Kidney epithelial cell (primary cell): ENCODE measurements around the gene FCHSD2. TPM values are rescaled to one million over a fixed set of nuclear protein-coding genes. Genes with fewer than 3 reads are reported as not detected.

Source experiments
- DNase-seq: peaks from one replicate; pipeline ENCODE4 v3.0.0-alpha.2; 2010; ENCODE audit warnings: low read depth
- H3K27me3 ChIP-seq: 2 replicates; pipeline ENCODE4 v1.6.0; 2011; ENCODE audit warnings: low read length; ENCODE audit not compliant: control insufficient read depth, insufficient read depth
- H3K36me3 ChIP-seq: 2 replicates; pipeline ENCODE4 v1.5.1; 2011; ENCODE audit warnings: low read length; ENCODE audit not compliant: control insufficient read depth, insufficient read depth
- H3K4me3 ChIP-seq: 2 replicates; pipeline ENCODE4 v1.5.1; 2011; ENCODE audit warnings: low read depth, mild to moderate bottlenecking, control low read depth, low read length
- total RNA-seq: library from RNA; depleted of rRNA; stranded (reverse); fragments of >200 nt; gene quantifications from 2 replicates; pipeline ENCODE4 v1.2.3, GENCODE V29; 2015
- TF ChIP-seq, protein P1 (sequence below): IDR thresholded peaks from 2 replicates; pipeline ENCODE4 v1.5.1; 2011; ENCODE audit warnings: mild to moderate bottlenecking, moderate library complexity, low read length, control low read depth, inconsistent platforms; ENCODE audit not compliant: insufficient read depth, poor library complexity, severe bottlenecking

The FCHSD2 gene
- 13.2 and 13.6 TPM in 2 replicates for total RNA-seq

GRCh38 chr11:73142128-73142377 is at the start of gene FCHSD2:
Gene FCHSD2 (minus strand): TSS chr11:73142318. CDS start chr11:73141877, 441 bp downstream.
- Histone ChIP-seq H3K4me3 (peak within 1 kb of the TSS; percentile 88), H3K36me3 (no peaks in the 10 kb centered on the region), H3K27me3 (no peaks in the 10 kb centered on the region)
- DNase-seq: no peak
- TF ChIP-seq, protein P1, sequence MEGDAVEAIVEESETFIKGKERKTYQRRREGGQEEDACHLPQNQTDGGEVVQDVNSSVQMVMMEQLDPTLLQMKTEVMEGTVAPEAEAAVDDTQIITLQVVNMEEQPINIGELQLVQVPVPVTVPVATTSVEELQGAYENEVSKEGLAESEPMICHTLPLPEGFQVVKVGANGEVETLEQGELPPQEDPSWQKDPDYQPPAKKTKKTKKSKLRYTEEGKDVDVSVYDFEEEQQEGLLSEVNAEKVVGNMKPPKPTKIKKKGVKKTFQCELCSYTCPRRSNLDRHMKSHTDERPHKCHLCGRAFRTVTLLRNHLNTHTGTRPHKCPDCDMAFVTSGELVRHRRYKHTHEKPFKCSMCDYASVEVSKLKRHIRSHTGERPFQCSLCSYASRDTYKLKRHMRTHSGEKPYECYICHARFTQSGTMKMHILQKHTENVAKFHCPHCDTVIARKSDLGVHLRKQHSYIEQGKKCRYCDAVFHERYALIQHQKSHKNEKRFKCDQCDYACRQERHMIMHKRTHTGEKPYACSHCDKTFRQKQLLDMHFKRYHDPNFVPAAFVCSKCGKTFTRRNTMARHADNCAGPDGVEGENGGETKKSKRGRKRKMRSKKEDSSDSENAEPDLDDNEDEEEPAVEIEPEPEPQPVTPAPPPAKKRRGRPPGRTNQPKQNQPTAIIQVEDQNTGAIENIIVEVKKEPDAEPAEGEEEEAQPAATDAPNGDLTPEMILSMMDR: no peak

GRCh38 chr11:73191151-73191550 is 49.0 kb upstream of the FCHSD2 start:
- no peaks in the 10 kb centered on the region for H3K27me3 ChIP-seq
- no peak overlapping the region for H3K4me3 ChIP-seq
- TF ChIP-seq, protein P1: no peak
- no peak for DNase-seq
- no peaks in the 10 kb centered on the region for H3K36me3 ChIP-seq

GRCh38 chr11:73190557-73190885 is 48.4 kb upstream of the FCHSD2 start:
- Histone ChIP-seq H3K36me3 (no peaks in the 10 kb centered on the region), H3K4me3 (no peak overlapping the region), H3K27me3 (no peaks in the 10 kb centered on the region)
- DNase-seq: no peak
- TF ChIP-seq, protein P1: no peak

GRCh38 chr11:73189723-73190556 is 47.8 kb upstream of the FCHSD2 start:
- DNase-seq: no peak
- Histone ChIP-seq H3K36me3 (no peaks in the 10 kb centered on the region), H3K27me3 (no peaks in the 10 kb centered on the region), H3K4me3 (no peak overlapping the region)
- TF ChIP-seq, protein P1: no peak

GRCh38 chr11:73189315-73189714 is 47.2 kb upstream of the FCHSD2 start:
- TF ChIP-seq, protein P1: no peak
- no peak for DNase-seq
- no peak overlapping the region for H3K4me3 ChIP-seq
- H3K27me3 ChIP-seq: no peaks in the 10 kb centered on the region
- no peaks in the 10 kb centered on the region for H3K36me3 ChIP-seq

GRCh38 chr11:73188301-73188700 is 46.2 kb upstream of the FCHSD2 start:
- TF ChIP-seq, protein P1: no peak
- no peaks in the 10 kb centered on the region for H3K36me3 ChIP-seq
- H3K4me3 ChIP-seq: no peak overlapping the region
- DNase-seq: no peak
- H3K27me3 ChIP-seq: no peaks in the 10 kb centered on the region
